Measurements from ENCODE around the gene SEPTIN10. TPM values are rescaled to one million over a fixed set of nuclear protein-coding genes. Genes with fewer than 3 reads are reported as not detected.

The SEPTIN10 gene
- total and polyA plus RNA-seq, 2 of the 8 experiments (the other 6 are each of a cell fraction or from before 2014, with no cell fraction given): 23.7 to 101 TPM

GRCh38 chr2:109635426-109636304 lies 21.9 kb upstream of the SEPTIN10 start:
- H3K56ac ChIP-seq (replicated peaks; ENCODE audit: insufficient read length, low read depth, low read length): no peak overlapping the region
- H3K18ac ChIP-seq (ENCODE audit: extremely low read depth, low read length): no peak overlapping the region
- TF ChIP-seq TAF7 (optimal IDR thresholded peaks at IDR 0.05; ENCODE audit: borderline replicate concordance, low read depth, low read length) (no peak), CTBP2 (IDR thresholded peaks at IDR 0.05; ENCODE audit: borderline replicate concordance, insufficient read depth, insufficient read length, low read length) (no peak), EZH2 (IDR thresholded peaks at IDR 0.05; ENCODE audit: low read depth, low read length, severe bottlenecking) (no peak), POLR2AphosphoS5 (IDR thresholded peaks at IDR 0.05; ENCODE audit: low read depth, low read length) (no peak), JUND (IDR thresholded peaks at IDR 0.05; ENCODE audit: low read length) (no peak), KDM5A (IDR thresholded peaks at IDR 0.05; ENCODE audit: low read length) (no peak), JUN (IDR thresholded peaks at IDR 0.05; ENCODE audit: low read depth, low read length) (no peak), CREB1 (IDR thresholded peaks at IDR 0.05) (no peak), NANOG (IDR thresholded peaks at IDR 0.05; ENCODE audit: insufficient read depth, low read depth, low read length, poor library complexity, severe bottlenecking) (no peak)
- H3K4me1 ChIP-seq (replicated peaks in 1 of 4; ENCODE audit: control insufficient read depth in 3 of 4, insufficient read depth in 4 of 4, low read length in 3 of 4): no peaks in the 10 kb centered on the region
- no peaks in the 10 kb centered on the region for H4K20me1 ChIP-seq (replicated peaks in 1 of 2; ENCODE audit: control insufficient read depth in 1 of 2, insufficient read depth in 2 of 2, low read length in 2 of 2)
- no peak overlapping the region for H3K4ac ChIP-seq (replicated peaks; ENCODE audit: insufficient read length, low read depth, low read length)
- no peak overlapping the region for H3K14ac ChIP-seq (ENCODE audit: insufficient read length)
- H2BK120ac ChIP-seq (replicated peaks; ENCODE audit: low read depth, low read length): no peak overlapping the region
- DNase-seq (ENCODE audit: low read depth in 1 of 2, low spot score in 2 of 2): no peak
- no peaks in the 10 kb centered on the region for H3K27me3 ChIP-seq (replicated peaks in 1 of 4; ENCODE audit: control insufficient read depth in 3 of 4, extremely low read depth in 1 of 4, insufficient read depth in 3 of 4, low read length in 3 of 4)
- H4K5ac ChIP-seq (ENCODE audit: insufficient read length, low read depth, low read length): no peak overlapping the region
- H3K4me3 ChIP-seq (ENCODE audit: extremely low read depth in 1 of 4, insufficient read depth in 2 of 4, low read depth in 3 of 4, low read length in 4 of 4): no peak overlapping the region
- no peaks in the 10 kb centered on the region for H3K79me1 ChIP-seq (ENCODE audit: low read depth, low read length)
- H2BK5ac ChIP-seq (ENCODE audit: low read depth, low read length): no peak overlapping the region
- no peak for FAIRE-seq
- no peak overlapping the region for H2BK12ac ChIP-seq (ENCODE audit: low read depth, low read length)
- ChIA-PET CTCF (ENCODE audit: partially characterized antibody) (no interaction called here), POLR2A (ENCODE audit: partially characterized antibody) (no interaction called here)
- H3K4me2 ChIP-seq (ENCODE audit: insufficient read depth in 1 of 2, low read depth in 2 of 2, low read length in 2 of 2): no peak overlapping the region
- H4K8ac ChIP-seq (ENCODE audit: extremely low read depth, insufficient read depth, low read length): no peak overlapping the region
- H3K9ac ChIP-seq (replicated peaks in 1 of 4; ENCODE audit: extremely low read depth in 1 of 4, low read depth in 3 of 4, low read length in 3 of 4): no peak overlapping the region
- no peak overlapping the region for H2AFZ ChIP-seq (ENCODE audit: low read length)
- no peaks in the 10 kb centered on the region for H3K23me2 ChIP-seq (ENCODE audit: low read depth, low read length)
- H3K36me3 ChIP-seq (ENCODE audit: control insufficient read depth in 2 of 4, insufficient read depth in 4 of 4, low read length in 3 of 4): no peaks in the 10 kb centered on the region
- no peak overlapping the region for H2AK5ac ChIP-seq (ENCODE audit: low read depth, low read length)
- H2BK20ac ChIP-seq (ENCODE audit: low read length): no peak overlapping the region
- H3K79me2 ChIP-seq (ENCODE audit: control insufficient read depth in 1 of 2, insufficient read depth in 2 of 2, low read length in 2 of 2): no peaks in the 10 kb centered on the region
- H3K27ac ChIP-seq (ENCODE audit: low read depth, low read length): no peak overlapping the region
- no peaks in the 10 kb centered on the region for H3K9me3 ChIP-seq (ENCODE audit: insufficient read depth in 2 of 2, low read depth in 1 of 2, low read length in 1 of 2)
- WGBS, 2 experiments (ENCODE audit: extremely low coverage in 1 of 2, insufficient coverage in 1 of 2, insufficient read length in 1 of 2, insufficient replicate concordance in 2 of 2, low coverage in 1 of 2, low lambda C conversion rate in 2 of 2, missing lambda C conversion rate in 1 of 2): 87% methylated on average over 11 of the region's 11 CpGs; no CpG with 5 or more reads in 1 of the 2 experiments
- no peak overlapping the region for H4K91ac ChIP-seq (replicated peaks; ENCODE audit: insufficient read length, low read length)
- no peak overlapping the region for H2BK15ac ChIP-seq (ENCODE audit: low read length)
- H3K23ac ChIP-seq (ENCODE audit: insufficient read length): no peak overlapping the region

Data from H1 (cell line).